HEK293 (cell line): Measurements from ENCODE around the gene NT5C1B.
A peak's percentile ranks its signal among the peaks of the same experiment; 100 is the strongest.

Source experiments
- CTCF ChIP-seq: fragments of 450-650 bp; formaldehyde crosslinking; IDR thresholded peaks from 2 replicates; pipeline ENCODE4 v1.5.1; 2016; ENCODE audit warnings: missing biosample characterization, missing genetic modification characterization
- OVOL3 ChIP-seq: fragments of 450-650 bp; formaldehyde crosslinking; IDR thresholded peaks from 2 replicates; pipeline ENCODE4 v1.5.1; 2016; ENCODE audit warnings: missing biosample characterization, missing genetic modification characterization

DNA sequence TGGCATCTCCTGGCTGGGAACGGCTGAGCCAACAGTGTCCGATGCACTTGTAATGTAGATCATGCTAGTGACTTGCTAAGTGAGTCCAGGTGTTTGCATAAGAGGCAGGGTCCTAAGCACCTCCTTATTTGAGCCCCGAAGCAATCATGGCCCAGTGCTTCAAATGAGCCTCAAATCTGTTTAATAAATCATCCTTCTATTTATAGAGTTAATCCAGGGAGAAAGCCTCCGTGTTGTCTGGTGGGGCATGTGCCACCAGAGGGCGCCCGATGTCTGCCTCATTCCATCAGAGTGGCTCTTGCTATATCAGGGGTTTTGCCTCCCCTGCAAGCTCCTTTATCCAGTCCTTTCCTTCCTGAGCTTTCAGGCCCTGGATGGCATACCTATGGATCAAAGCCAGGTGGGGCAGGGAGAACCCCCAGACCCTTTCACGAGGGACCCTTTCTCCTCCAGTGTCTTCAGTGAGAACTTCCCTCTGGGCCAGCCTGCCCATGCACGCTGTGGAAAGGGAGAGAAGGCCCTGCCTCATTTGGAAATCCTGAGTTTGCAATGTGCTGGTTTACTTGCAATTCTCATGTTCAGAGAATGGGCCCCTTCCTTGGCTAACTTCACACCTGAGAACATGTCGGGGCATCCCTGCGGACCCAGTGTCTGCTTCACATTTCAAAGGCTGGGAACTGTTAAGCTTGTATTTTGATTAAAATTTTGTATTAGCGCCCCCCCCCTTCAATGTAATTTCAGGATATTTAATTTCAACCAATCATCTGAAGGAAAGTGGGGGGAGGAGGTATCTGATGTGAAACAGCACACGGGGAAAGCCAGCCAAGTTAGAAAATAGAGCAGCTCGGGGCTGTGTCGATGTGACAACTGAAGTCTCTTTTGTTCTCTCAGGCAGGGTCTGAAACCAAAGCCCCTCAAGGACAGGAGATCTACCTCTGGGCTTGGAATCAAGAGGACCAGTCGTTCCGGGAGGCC is 68.6 kb downstream of the NT5C1B start:
- TF ChIP-seq OVOL3 (no peak), CTCF (tag by site-specific recombination) (peak; percentile 80)
